A549 (cell line): Measurements from ENCODE around the gene C1QC. TPM values are rescaled to one million over a fixed set of nuclear protein-coding genes. Genes with fewer than 3 reads are reported as not detected.

Source experiments
- ATAC-seq, 2 experiments: fragments of 200-7000 bp in 1 of 2; fragments of >200 bp in 1 of 2; cut with Nextera tagmentation in 1 of 2; cut with Tn5 transposase in 1 of 2; 3 replicates each; pipeline versions ENCODE4 v1.8.0 to v1.9.1; 2018 to 2020; ENCODE audit warnings: mild to moderate bottlenecking in 1 of 2, moderate library complexity in 1 of 2
- CTCF ChIA-PET: fragments of 300-600 bp; sonication (Branson Sonifier 250); formaldehyde crosslinking; extraction: SDS; loops from one replicate; lab custom pipeline; 2021; ENCODE audit warnings: antibody characterized with exemption, inconsistent platforms; lab: Yijun Ruan, JAX
- POLR2A ChIA-PET: fragments of 350-600 bp; formaldehyde crosslinking; extraction: SDS; loops from one replicate; lab custom pipeline; 2021; ENCODE audit warnings: antibody characterized with exemption, inconsistent platforms; lab: Yijun Ruan, JAX
- DNase-seq, 2 experiments: peaks; one replicate each; pipeline versions ENCODE4 v3.0.0 to v3.0.0-alpha.2; 2011 to 2016; ENCODE audit warnings: low read depth in 1 of 2, low spot score in 1 of 2
- FAIRE-seq: peaks from 2 replicates; lab custom pipeline; 2011; peaks lifted over from hg19 to GRCh38; lab: Jason Lieb, UNC
- H3K27ac ChIP-seq, 2 experiments: fragments of >200 bp; sonication (Bioruptor Twin); formaldehyde crosslinking; 3 replicates each; pipeline ENCODE4 v1.5.1; 2016 to 2017
- H3K4me1 ChIP-seq: fragments of >200 bp; sonication (Bioruptor Twin); formaldehyde crosslinking; 3 replicates; pipeline ENCODE4 v1.6.1; 2016
- H3K4me2 ChIP-seq: fragments of >200 bp; sonication (Bioruptor Twin); formaldehyde crosslinking; 3 replicates; pipeline ENCODE4 v1.6.1; 2016
- H3K4me3 ChIP-seq: fragments of >200 bp; sonication (Bioruptor Twin); formaldehyde crosslinking; 3 replicates; pipeline ENCODE4 v1.5.1; 2016
- H3K9me3 ChIP-seq: fragments of >200 bp; sonication (Bioruptor Twin); formaldehyde crosslinking; 3 replicates; pipeline ENCODE4 v1.6.1; 2016
- BHLHE40 ChIP-seq: IDR thresholded peaks from 2 replicates; pipeline ENCODE4 v1.6.1; 2012; ENCODE audit warnings: low read depth, low read length, inconsistent platforms
- CEBPB ChIP-seq, 2 experiments: fragments of >200 bp in 1 of 2; sonication (Bioruptor Twin) in 1 of 2; formaldehyde crosslinking in 1 of 2; IDR thresholded peaks; 2 replicates each; pipeline ENCODE4 v1.6.1; 2012 to 2016
- EHMT2 ChIP-seq: fragments of 200-600 bp; sonication (generic); IDR thresholded peaks from 2 replicates; pipeline ENCODE4 v1.6.1; 2016; ENCODE audit warnings: antibody characterized with exemption, low read depth, mild to moderate bottlenecking, moderate library complexity
- EP300 ChIP-seq, 2 experiments: fragments of >200 bp; sonication (Bioruptor Twin); formaldehyde crosslinking; IDR thresholded peaks; 2 replicates in 1 of 2; 3 replicates in 1 of 2; pipeline ENCODE4 v1.6.1; 2016 to 2017
- ESRRA ChIP-seq: fragments of 150-350 bp; IDR thresholded peaks from 2 replicates; pipeline ENCODE4 v1.6.1; 2014; ENCODE audit warnings: mild to moderate bottlenecking, low read length, borderline replicate concordance
- GATA3 ChIP-seq: IDR thresholded peaks from 2 replicates; pipeline ENCODE4 v1.6.1; 2012; ENCODE audit warnings: borderline replicate concordance
- JUNB ChIP-seq: fragments of >200 bp; sonication (Bioruptor Twin); formaldehyde crosslinking; IDR thresholded peaks from 2 replicates; pipeline ENCODE4 v1.6.1; 2016
- MAFK ChIP-seq: fragments of 450-650 bp; IDR thresholded peaks from 2 replicates; pipeline ENCODE4 v1.6.1; 2014; ENCODE audit not compliant: partially characterized antibody
- NFE2L2 ChIP-seq: fragments of 150-350 bp; conservative IDR thresholded peaks from 2 replicates; pipeline ENCODE4 v1.6.1; 2014; ENCODE audit warnings: low read length
- POLR2AphosphoS2 ChIP-seq: conservative IDR thresholded peaks from 2 replicates; pipeline ENCODE4 v1.6.1; 2012; ENCODE audit warnings: low read length, improper control_type of control experiment, inconsistent platforms
- RAD21 ChIP-seq, 2 experiments: fragments of >200 bp in 1 of 2; sonication (Bioruptor Twin) in 1 of 2; formaldehyde crosslinking in 1 of 2; IDR thresholded peaks in 1 of 2; conservative IDR thresholded peaks in 1 of 2; 2 replicates in 1 of 2; 3 replicates in 1 of 2; pipeline ENCODE4 v1.6.1; 2012 to 2018; ENCODE audit warnings: inconsistent platforms in 1 of 2
- SMC3 ChIP-seq: fragments of >200 bp; sonication (Bioruptor Twin); formaldehyde crosslinking; IDR thresholded peaks from 3 replicates; pipeline ENCODE4 v1.6.1; 2018; ENCODE audit warnings: inconsistent platforms
- TP53 ChIP-seq: fragments of 250-450 bp; sonication (Bioruptor Pico); IDR thresholded peaks from 2 replicates; pipeline ENCODE4 v1.5.0; 2021; ENCODE audit warnings: mild to moderate bottlenecking, moderate library complexity
- ZFP36 ChIP-seq: fragments of 450-650 bp; IDR thresholded peaks from 2 replicates; pipeline ENCODE4 v1.6.1; 2014; ENCODE audit warnings: borderline replicate concordance; ENCODE audit not compliant: partially characterized antibody
- ZNF302 ChIP-seq: fragments of 250-450 bp; sonication (Bioruptor Pico); IDR thresholded peaks from 2 replicates; pipeline ENCODE4 v1.9.0; 2021; ENCODE audit warnings: inconsistent platforms, mild to moderate bottlenecking, moderate library complexity
- WGBS: methylation state at CpG from one replicate; pipeline ENCODE4 v1.1.6; 2017; ENCODE audit errors: missing lambda C conversion rate; 5-methylcytosine and 5-hydroxymethylcytosine counted together
- polyA plus RNA-seq, 4 experiments: library from polyadenylated mRNA; depleted of rRNA in 3 of 4; stranded (reverse); fragments of >200 nt; fragmentation: RNase III in 1 of 4; extraction: RNeasy Plus Mini Kit Qiagen cat#74134 plus additional on column Dnase treatment in 1 of 4; gene quantifications; 2 replicates in 3 of 4; 3 replicates in 1 of 4; pipeline ENCODE4 v1.2.3, GENCODE V29; 2011 to 2017
- TF ChIP-seq, protein P1 (sequence below): fragments of >200 bp; sonication (Bioruptor Twin); formaldehyde crosslinking; IDR thresholded peaks from 3 replicates; pipeline ENCODE4 v1.5.1; 2016
- TF ChIP-seq, protein P2 (sequence below): fragments of 200-600 bp; sonication (generic); IDR thresholded peaks from 2 replicates; pipeline ENCODE4 v1.6.1; 2016; ENCODE audit warnings: antibody characterized with exemption, mild to moderate bottlenecking, moderate library complexity
- TF ChIP-seq, protein P3 (sequence below): fragments of >200 bp; sonication (Bioruptor Twin); formaldehyde crosslinking; IDR thresholded peaks from 2 replicates; pipeline ENCODE4 v1.6.1; 2016

Gene C1QC
- polyA plus RNA-seq, 2 of the 4 experiments (the other 2 are of a cell fraction): not detected

DNA sequence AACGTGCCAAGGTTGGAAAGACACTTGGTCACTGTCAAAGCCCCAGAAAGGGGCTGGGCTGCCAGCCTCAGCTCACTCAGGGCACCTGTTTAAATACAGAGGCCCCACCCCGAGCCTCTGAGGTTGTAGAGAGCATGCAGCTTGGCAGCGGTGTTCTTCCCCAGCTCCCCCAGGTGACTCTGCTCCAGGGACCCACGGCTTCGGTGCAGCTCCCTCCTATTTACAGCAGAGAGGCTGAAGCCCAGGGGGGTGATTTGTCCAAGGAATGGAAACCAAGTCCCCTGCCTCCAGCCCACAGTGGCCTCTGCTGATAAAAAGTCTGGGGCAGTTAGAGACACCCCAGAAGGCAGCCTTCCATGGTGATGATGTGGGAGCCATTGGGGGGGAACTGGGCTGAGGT, 16.1 kb upstream of the C1QC start:
- no peaks in the 10 kb centered on the region for H3K9me3 ChIP-seq
- TF ChIP-seq EP300 (IDR thresholded peaks at IDR 0.05): no peak
- TF ChIP-seq EHMT2: no peak
- TF ChIP-seq, protein P1, sequence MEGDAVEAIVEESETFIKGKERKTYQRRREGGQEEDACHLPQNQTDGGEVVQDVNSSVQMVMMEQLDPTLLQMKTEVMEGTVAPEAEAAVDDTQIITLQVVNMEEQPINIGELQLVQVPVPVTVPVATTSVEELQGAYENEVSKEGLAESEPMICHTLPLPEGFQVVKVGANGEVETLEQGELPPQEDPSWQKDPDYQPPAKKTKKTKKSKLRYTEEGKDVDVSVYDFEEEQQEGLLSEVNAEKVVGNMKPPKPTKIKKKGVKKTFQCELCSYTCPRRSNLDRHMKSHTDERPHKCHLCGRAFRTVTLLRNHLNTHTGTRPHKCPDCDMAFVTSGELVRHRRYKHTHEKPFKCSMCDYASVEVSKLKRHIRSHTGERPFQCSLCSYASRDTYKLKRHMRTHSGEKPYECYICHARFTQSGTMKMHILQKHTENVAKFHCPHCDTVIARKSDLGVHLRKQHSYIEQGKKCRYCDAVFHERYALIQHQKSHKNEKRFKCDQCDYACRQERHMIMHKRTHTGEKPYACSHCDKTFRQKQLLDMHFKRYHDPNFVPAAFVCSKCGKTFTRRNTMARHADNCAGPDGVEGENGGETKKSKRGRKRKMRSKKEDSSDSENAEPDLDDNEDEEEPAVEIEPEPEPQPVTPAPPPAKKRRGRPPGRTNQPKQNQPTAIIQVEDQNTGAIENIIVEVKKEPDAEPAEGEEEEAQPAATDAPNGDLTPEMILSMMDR: no peak
- no peak for TF ChIP-seq GATA3
- TF ChIP-seq NFE2L2: no peak
- TF ChIP-seq CEBPB (IDR thresholded peaks at IDR 0.05): no peak
- TF ChIP-seq MAFK: no peak
- TF ChIP-seq JUNB: no peak
- TF ChIP-seq, protein P2, sequence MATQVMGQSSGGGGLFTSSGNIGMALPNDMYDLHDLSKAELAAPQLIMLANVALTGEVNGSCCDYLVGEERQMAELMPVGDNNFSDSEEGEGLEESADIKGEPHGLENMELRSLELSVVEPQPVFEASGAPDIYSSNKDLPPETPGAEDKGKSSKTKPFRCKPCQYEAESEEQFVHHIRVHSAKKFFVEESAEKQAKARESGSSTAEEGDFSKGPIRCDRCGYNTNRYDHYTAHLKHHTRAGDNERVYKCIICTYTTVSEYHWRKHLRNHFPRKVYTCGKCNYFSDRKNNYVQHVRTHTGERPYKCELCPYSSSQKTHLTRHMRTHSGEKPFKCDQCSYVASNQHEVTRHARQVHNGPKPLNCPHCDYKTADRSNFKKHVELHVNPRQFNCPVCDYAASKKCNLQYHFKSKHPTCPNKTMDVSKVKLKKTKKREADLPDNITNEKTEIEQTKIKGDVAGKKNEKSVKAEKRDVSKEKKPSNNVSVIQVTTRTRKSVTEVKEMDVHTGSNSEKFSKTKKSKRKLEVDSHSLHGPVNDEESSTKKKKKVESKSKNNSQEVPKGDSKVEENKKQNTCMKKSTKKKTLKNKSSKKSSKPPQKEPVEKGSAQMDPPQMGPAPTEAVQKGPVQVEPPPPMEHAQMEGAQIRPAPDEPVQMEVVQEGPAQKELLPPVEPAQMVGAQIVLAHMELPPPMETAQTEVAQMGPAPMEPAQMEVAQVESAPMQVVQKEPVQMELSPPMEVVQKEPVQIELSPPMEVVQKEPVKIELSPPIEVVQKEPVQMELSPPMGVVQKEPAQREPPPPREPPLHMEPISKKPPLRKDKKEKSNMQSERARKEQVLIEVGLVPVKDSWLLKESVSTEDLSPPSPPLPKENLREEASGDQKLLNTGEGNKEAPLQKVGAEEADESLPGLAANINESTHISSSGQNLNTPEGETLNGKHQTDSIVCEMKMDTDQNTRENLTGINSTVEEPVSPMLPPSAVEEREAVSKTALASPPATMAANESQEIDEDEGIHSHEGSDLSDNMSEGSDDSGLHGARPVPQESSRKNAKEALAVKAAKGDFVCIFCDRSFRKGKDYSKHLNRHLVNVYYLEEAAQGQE: no peak
- no peak for TF ChIP-seq ESRRA
- no peak for TF ChIP-seq POLR2AphosphoS2
- no peak for TF ChIP-seq SMC3
- TF ChIP-seq TP53 (CRISPR knock-in tag): no peak
- TF ChIP-seq, protein P3, sequence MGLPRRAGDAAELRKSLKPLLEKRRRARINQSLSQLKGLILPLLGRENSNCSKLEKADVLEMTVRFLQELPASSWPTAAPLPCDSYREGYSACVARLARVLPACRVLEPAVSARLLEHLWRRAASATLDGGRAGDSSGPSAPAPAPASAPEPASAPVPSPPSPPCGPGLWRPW: no peak
- TF ChIP-seq, all 56 proteins: peak for 0
- POLR2A ChIA-PET: no interaction called here
- DNase-seq (no peak), ATAC-seq (no peak), FAIRE-seq (no peak)
- H3K27ac ChIP-seq: no peak overlapping the region
- H3K4me1 ChIP-seq: no peaks in the 10 kb centered on the region
- H3K4me3 ChIP-seq: no peak overlapping the region
- CTCF ChIA-PET: no interaction called here
- no peak overlapping the region for H3K4me2 ChIP-seq
- 20% methylated on average over 1 of the region's 5 CpGs for WGBS

DNA sequence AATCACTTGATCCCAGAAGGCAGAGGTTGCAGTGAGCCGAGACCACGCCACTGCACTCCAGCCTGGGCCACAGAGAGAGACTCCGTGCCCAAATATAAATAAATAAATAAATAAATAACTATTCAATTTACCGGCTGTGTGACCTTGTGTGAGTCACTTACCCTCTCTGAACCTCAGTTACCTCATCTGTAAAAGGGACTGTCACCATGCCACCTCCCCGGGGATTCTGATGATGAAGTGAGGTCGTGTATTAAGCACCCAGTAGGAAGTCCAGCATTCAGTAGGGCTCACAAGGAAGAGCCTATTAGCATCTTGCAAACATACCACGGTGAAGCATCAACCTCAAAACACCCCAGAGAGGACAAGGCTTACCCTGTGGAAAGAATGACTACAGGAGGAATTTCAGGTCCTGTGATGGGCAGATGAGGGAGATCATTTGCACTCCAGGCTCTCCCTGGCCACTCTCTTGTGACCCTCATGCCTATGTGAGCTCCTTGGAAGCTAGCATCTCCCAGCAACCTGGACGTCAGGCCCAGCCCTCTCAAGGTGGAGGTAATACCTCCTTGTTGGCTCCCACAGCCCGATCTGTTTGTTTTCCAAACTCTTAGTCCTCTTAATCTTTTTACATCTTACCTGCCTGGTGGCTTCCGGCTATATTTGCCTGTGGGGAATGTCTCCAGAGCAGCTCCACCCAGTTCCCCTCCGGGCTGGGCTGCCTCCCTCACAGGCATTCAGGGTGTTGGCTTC, 14.6 kb upstream of the C1QC start:
- DNase-seq (no peak), ATAC-seq (no peak), FAIRE-seq (no peak)
- Histone ChIP-seq H3K27ac (no peak overlapping the region), H3K4me1 (no peaks in the 10 kb centered on the region), H3K9me3 (no peaks in the 10 kb centered on the region), H3K4me2 (no peak overlapping the region), H3K4me3 (no peak overlapping the region)
- TF ChIP-seq BHLHE40: no peak
- TF ChIP-seq RAD21 (conservative IDR thresholded peaks at IDR 0.05 in 1 of 2, IDR thresholded peaks at IDR 0.05 in 1 of 2): no peak
- peak; percentile 9 for TF ChIP-seq ZFP36
- no peak for TF ChIP-seq TP53 (CRISPR knock-in tag)
- TF ChIP-seq ZNF302 (CRISPR knock-in tag): no peak
- POLR2A ChIA-PET: no interaction called here
- WGBS: 13% methylated on average over 11 of the region's 11 CpGs
- CTCF ChIA-PET: interaction anchor here (0.9 to 2.6 kb wide), 2 partner anchors 13 kb away, joined by 4 to 11 read pairs; partner anchors contain the start of gene C1QC
